Measurements from ENCODE around the gene SLC12A7. TPM values are rescaled to one million over a fixed set of nuclear protein-coding genes. Genes with fewer than 3 reads are reported as not detected.

Gene SLC12A7
- total RNA-seq, 1 experiment from 2014 or later = 207 TPM

- TF ChIP-seq CTCF (conservative IDR thresholded peaks at IDR 0.05) (no peak), EZH2 (IDR thresholded peaks at IDR 0.05; ENCODE audit: low read depth) (no peak)
- H2AFZ ChIP-seq = no peak overlapping the region
- H3K27me3 ChIP-seq (ENCODE audit: insufficient read depth, low read depth) = peaks cover 96% of the 10 kb centered on the region
- no peaks in the 10 kb centered on the region for H3K79me2 ChIP-seq (ENCODE audit: low read depth)
- BruUV-seq (replicated peaks) = no TSS peak
- no peaks in the 10 kb centered on the region for H3K9me2 ChIP-seq (ENCODE audit: insufficient read depth)
- no peaks in the 10 kb centered on the region for H3K9me3 ChIP-seq (ENCODE audit: insufficient read depth, low read depth)
- no peaks in the 10 kb centered on the region for H3K36me3 ChIP-seq (ENCODE audit: low read depth)
- H3F3A ChIP-seq (ENCODE audit: insufficient read depth, low read depth) = no peaks in the 10 kb centered on the region; the same call in 1 of the 2 replicates
- intact Hi-C loops (cut with micrococcal nuclease; ENCODE audit: unreplicated experiment) = no loop called here
- H3K4me2 ChIP-seq = no peak overlapping the region
- no peaks in the 10 kb centered on the region for H4K20me1 ChIP-seq (ENCODE audit: insufficient read depth)
- DNase-seq = no peak
- no peak overlapping the region for H3K4me3 ChIP-seq
- ChIA-PET CTCF (no interaction called here), POLR2A (ENCODE audit: unreplicated experiment) (interaction anchor here (0.5 kb wide), 1 partner anchor 146 kb away, joined by 3 read pairs; no protein-coding TSS in a partner anchor)
- no peaks in the 10 kb centered on the region for H3K4me1 ChIP-seq (replicated peaks; ENCODE audit: insufficient read depth)
- H3K27ac ChIP-seq = no peak overlapping the region
Measured at GRCh38 chr5:1014781-1015221, 97.1 kb downstream of the SLC12A7 start.

GRCh38 chr5:1014346-1014745, 97.5 kb downstream of the SLC12A7 start:
- no peak for DNase-seq
- H3K27me3 ChIP-seq (ENCODE audit: insufficient read depth, low read depth) = peaks cover 93% of the 10 kb centered on the region
- intact Hi-C loops (cut with micrococcal nuclease; ENCODE audit: unreplicated experiment) = no loop called here
- no peak overlapping the region for H2AFZ ChIP-seq
- no peak overlapping the region for H3K4me2 ChIP-seq
- H3K79me2 ChIP-seq (ENCODE audit: low read depth) = no peaks in the 10 kb centered on the region
- no peak for TF ChIP-seq EZH2 (IDR thresholded peaks at IDR 0.05; ENCODE audit: low read depth)
- no peak for TF ChIP-seq CTCF (conservative IDR thresholded peaks at IDR 0.05)
- no TSS peak for BruUV-seq (replicated peaks)
- no peaks in the 10 kb centered on the region for H4K20me1 ChIP-seq (ENCODE audit: insufficient read depth)
- no peak overlapping the region for H3K27ac ChIP-seq
- CTCF ChIA-PET = no interaction called here
- H3F3A ChIP-seq (ENCODE audit: insufficient read depth, low read depth) = no peaks in the 10 kb centered on the region; the same call in 1 of the 2 replicates
- H3K4me3 ChIP-seq = no peak overlapping the region
- POLR2A ChIA-PET (ENCODE audit: unreplicated experiment) = no interaction called here
- no peaks in the 10 kb centered on the region for H3K4me1 ChIP-seq (replicated peaks; ENCODE audit: insufficient read depth)
- H3K9me2 ChIP-seq (ENCODE audit: insufficient read depth) = no peaks in the 10 kb centered on the region
- H3K36me3 ChIP-seq (ENCODE audit: low read depth) = no peaks in the 10 kb centered on the region
- H3K9me3 ChIP-seq (ENCODE audit: insufficient read depth, low read depth) = no peaks in the 10 kb centered on the region

- peaks cover 90% of the 10 kb centered on the region for H3K27me3 ChIP-seq (ENCODE audit: insufficient read depth, low read depth)
Measured at GRCh38 chr5:1013948-1014301, 97.9 kb downstream of the SLC12A7 start.

More at GRCh38 chr5:1013948-1014301, 97.9 kb downstream of the SLC12A7 start:
- no peak for DNase-seq
- Histone ChIP-seq H3K27ac (no peak overlapping the region), H3K9me2 (ENCODE audit: insufficient read depth) (no peaks in the 10 kb centered on the region), H3K79me2 (ENCODE audit: low read depth) (no peaks in the 10 kb centered on the region), H4K20me1 (ENCODE audit: insufficient read depth) (no peaks in the 10 kb centered on the region), H3K4me1 (replicated peaks; ENCODE audit: insufficient read depth) (no peaks in the 10 kb centered on the region), H3K36me3 (ENCODE audit: low read depth) (no peaks in the 10 kb centered on the region), H3K4me3 (no peak overlapping the region), H3F3A (ENCODE audit: insufficient read depth, low read depth) (no peaks in the 10 kb centered on the region; the same call in 1 of the 2 replicates), H2AFZ (no peak overlapping the region), H3K4me2 (no peak overlapping the region), H3K9me3 (ENCODE audit: insufficient read depth, low read depth) (no peaks in the 10 kb centered on the region)
- POLR2A ChIA-PET (ENCODE audit: unreplicated experiment) = no interaction called here
- CTCF ChIA-PET = no interaction called here
- intact Hi-C loops (cut with micrococcal nuclease; ENCODE audit: unreplicated experiment) = no loop called here
- BruUV-seq (replicated peaks) = no TSS peak
- TF ChIP-seq CTCF (conservative IDR thresholded peaks at IDR 0.05) = no peak
- TF ChIP-seq EZH2 (IDR thresholded peaks at IDR 0.05; ENCODE audit: low read depth) = no peak

All from PC-9 (cell line).